Subcutaneous adipose tissue (tissue), 4 donors: ENCODE data around the gene FOXE1. TPM values are rescaled to one million over a fixed set of nuclear protein-coding genes. Genes with fewer than 3 reads are reported as not detected.

Source experiments
- CTCF ChIP-seq: fragments of 450-650 bp; IDR thresholded peaks from one replicate; pipeline ENCODE4 v1.5.1; 2016; ENCODE audit warnings: low read depth, mild to moderate bottlenecking, control low read depth, antibody characterized with exemption, moderate library complexity
- total RNA-seq, 4 donors: library from RNA; depleted of rRNA; stranded (reverse); fragments of >200 nt; gene quantifications; one replicate each; pipeline ENCODE4 v1.1.0, GENCODE V29; 2016

Gene FOXE1
- total RNA-seq, 4 donors from 2014 or later, result not detected

- no peak for TF ChIP-seq CTCF
Measured at GRCh38 chr9:97866300-97866699, 13.3 kb downstream of the FOXE1 start.

- TF ChIP-seq CTCF, result no peak
Measured at GRCh38 chr9:97866848-97867247, 13.8 kb downstream of the FOXE1 start.

- TF ChIP-seq CTCF, result no peak
Measured at GRCh38 chr9:97868859-97869258, 15.8 kb downstream of the FOXE1 start.

GRCh38 chr9:97873425-97873824 lies 20.4 kb downstream of the FOXE1 start:
- no peak for TF ChIP-seq CTCF

GRCh38 chr9:97873882-97874281 lies 20.9 kb downstream of the FOXE1 start:
- no peak for TF ChIP-seq CTCF

GRCh38 chr9:97874624-97875023 lies 21.6 kb downstream of the FOXE1 start:
- TF ChIP-seq CTCF, result no peak

- TF ChIP-seq CTCF, result no peak
Measured at GRCh38 chr9:97875111-97875510, 22.1 kb downstream of the FOXE1 start.
